C4-2B (cell line): ENCODE measurements around the gene PLCG2.
A peak's percentile ranks its signal among the peaks of the same experiment; 100 is the strongest.
"Not testable (repeated sequence)": the region's sequence is repeated elsewhere in the genome, so short reads cannot be mapped to it uniquely, and the experiment has no call there.

ENCODE experiments used
- H3K27ac ChIP-seq: fragments of 450-650 bp; 2 replicates; pipeline ENCODE4 v1.5.1; 2017
- CTCF ChIP-seq: fragments of 450-650 bp; conservative IDR thresholded peaks from 2 replicates; pipeline ENCODE4 v1.5.1; 2017; ENCODE audit warnings: mild to moderate bottlenecking
- ZFX ChIP-seq: fragments of 450-650 bp; IDR thresholded peaks from 2 replicates; pipeline ENCODE4 v1.6.1; 2017

Gene PLCG2

DNA sequence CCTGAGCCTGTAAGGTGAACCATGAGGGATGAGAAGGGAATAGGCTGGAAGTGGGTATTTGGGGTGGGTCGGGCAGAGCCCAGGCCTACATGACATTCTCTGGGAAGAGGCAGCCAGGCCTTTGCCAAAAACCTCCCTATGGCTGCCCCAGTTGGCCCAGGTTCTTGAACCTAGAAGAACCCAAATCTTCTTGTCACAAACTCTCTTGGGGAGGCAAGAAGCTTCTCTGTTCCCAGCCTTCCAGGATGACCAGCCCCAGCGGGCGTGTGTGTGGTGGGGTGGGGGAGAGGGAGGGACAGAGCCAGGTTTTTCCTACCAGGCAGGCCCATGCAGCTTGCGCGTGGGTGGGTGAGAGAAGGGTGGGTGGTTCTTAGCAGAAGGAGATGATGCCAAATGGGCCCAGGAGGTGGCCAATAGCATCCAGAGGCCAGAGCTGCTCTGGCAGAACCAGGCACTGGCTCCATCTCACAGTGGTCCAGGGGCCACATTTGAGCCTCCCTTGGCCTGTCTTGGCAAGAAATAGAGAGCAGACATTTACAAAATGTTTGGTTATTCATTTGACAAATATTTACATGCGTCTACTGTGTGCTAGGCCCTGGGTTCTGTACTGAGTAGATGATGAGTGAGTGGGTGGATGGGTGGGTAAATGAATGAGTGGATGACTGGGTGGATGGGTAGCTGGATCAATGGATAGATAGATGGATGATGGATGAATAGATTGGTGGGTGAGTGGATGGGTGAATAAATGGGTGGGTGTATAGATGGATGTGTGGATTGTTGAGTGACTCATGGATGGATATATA lies 44.3 kb upstream of the PLCG2 start:
- TF ChIP-seq ZFX = no peak
- TF ChIP-seq CTCF = no peak
- H3K27ac ChIP-seq = no peak overlapping the region

- TF ChIP-seq ZFX (no peak), CTCF (peak; percentile 90)
- no peak overlapping the region; the same call in 1 of the 2 replicates for H3K27ac ChIP-seq
These were observed 41.1 kb upstream of the PLCG2 start for GRCh38 chr16:81737885-81738536.

DNA sequence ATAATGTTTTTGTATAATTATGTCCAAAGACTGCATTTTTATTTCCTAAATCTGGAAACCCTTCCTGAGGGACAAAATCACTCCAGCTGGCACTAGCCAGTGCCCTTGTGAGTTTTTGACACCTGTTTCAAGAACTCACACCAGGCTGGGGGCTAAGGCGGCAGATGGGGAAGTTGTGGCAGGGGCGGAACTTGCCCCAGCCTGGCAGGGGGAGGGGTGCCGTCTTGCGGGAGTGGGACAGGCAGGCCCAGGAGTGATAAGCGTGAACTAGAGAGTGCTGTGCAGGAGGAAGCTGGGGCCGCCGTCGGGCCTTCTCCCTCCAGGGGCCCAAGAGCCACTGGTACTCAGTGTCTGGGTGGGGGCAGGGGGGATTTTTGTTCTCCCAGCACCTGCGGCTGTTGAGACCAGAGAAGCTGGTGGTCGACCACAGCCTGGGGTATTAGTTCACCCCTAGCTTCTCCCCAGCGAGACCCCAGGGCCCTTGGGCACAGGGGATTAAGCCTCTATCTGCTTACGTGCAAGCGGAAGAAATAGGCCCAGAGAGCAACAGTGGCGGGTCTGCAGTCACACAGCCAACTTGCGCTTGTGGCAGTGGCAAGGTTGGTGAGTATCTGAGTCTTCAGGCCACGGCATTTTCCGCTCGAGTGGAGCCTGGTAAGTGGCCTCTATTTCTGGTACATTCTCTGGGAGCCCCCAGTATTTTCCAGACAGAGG lies 40.2 kb upstream of the PLCG2 start:
- no peak for TF ChIP-seq ZFX
- TF ChIP-seq CTCF = no peak
- no peak overlapping the region for H3K27ac ChIP-seq

DNA sequence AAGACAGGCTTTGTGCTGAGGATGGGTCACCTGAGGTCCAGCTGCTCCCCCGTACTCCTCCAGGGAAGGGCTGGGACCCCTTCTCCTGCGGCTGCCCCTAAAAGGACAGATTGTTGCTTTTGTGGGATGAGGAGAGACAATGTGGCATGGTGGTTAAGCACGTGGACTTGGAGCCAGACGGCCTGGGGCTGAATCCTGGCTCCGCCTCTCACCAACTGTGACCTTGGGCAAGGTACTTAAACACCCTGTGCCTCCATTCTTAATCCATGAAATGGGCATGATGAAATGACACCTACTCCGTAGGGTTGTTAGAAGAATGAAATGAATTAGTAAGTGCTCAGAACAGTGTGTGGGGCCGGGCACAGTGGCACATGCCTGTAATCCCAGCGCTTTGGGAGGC lies 39.6 kb upstream of the PLCG2 start:
- no peak overlapping the region for H3K27ac ChIP-seq
- no peak for TF ChIP-seq CTCF
- TF ChIP-seq ZFX = no peak

DNA sequence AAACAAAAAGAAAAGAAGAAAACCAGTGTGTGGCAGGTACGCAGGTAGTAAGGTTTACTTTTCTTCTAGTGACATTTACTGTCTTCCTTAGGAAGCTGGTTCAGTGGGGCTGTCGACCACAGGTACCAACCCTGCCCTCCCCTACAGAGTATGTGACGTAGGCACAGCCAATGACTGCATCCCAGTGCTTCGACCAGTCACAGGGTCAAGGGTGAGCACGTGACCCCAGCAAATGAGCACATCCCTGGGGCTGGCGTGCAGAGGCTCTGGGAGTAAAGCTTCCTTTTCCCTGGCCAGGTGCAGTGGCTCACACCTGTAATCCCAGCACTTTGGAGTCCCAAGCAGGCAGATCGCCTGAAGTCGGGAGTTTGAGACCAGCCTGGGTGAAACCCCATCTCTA lies 38.9 kb upstream of the PLCG2 start:
- H3K27ac ChIP-seq = no peak overlapping the region
- TF ChIP-seq ZFX = no peak
- TF ChIP-seq CTCF = no peak

DNA sequence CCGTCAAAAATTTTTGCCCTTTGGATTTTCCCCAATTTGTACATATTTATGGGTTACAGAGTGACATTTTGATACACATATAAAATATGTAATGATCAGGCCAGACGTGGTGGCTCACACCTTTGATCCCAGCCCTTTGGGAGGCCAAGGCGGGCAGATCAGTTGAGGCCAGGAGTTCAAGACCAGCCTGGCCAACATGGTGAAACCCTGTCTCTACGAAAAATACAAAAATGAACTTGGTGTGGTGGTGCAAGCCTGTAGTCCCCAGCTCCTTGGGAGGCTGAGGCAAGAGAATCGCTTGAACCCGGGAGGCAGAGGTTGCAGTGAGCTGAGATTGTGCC lies 37.7 kb upstream of the PLCG2 start:
- H3K27ac ChIP-seq = not testable (repeated sequence)

- no peak for TF ChIP-seq CTCF
- TF ChIP-seq ZFX = no peak
- H3K27ac ChIP-seq = no peak overlapping the region
These were observed 34.7 kb upstream of the PLCG2 start for GRCh38 chr16:81744385-81744784.
